ENCODE measurements around the gene SIK3.
"Not testable (repeated sequence)": the region's sequence is repeated elsewhere in the genome, so short reads cannot be mapped to it uniquely, and the experiment has no call there.

Gene SIK3

DNA sequence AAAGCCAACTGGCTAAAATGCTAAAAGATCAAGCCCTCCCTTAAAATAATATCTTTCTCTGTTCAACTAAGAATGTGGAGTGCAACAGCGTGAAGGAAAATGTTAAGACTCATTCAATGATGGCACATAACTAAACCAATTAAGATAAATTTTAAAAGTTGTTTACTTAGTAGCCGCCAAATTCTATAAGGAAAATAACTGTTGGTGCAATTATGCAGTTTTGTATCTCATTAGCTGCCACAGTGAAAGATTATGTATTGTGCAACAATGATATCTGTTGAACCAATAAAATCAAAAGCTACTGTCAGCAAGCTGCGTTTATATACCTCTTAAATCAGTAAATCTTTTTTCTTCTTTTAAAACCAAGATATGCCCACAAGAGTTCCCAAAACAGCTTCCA lies 55.5 kb downstream of the SIK3 start:
- DNase-seq, result no peak

DNA sequence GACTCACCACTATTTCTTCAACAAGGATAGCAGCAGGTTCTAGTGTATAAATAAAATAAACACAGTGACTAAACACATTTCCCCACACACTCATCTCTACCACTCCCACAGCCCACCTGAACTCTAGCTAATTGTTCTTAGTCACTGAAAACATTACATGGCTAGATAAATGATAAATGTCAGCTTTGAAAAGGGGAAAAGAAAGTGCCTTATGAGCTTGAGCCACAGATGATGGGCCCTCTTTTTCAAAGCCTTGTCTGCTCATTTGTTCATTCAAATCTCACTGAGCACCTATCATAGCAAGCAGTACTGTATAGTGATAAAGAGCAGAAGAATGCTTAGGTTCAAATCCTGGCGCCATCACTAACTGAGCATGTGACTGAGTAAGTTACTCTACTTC lies 58.3 kb downstream of the SIK3 start:
- peak; percentile 39 for DNase-seq

DNA sequence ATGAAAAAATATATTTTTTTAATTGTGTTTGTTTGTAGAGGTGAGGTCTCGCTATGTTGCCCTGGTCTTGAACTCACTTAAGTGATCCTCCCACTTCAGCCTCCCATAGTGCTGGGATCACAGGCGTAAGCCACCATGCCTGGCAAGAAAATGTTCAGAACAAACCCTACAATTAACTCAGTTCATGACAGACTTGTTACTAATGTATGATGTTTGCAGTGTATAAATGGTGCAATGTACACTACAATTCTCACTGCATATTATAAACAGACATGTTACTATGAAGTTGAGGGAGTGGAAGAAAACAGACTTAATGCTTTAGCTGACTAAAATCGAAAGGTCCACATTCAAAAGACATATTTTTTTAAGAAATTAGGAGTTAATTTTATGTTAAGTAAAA lies 59.0 kb downstream of the SIK3 start:
- no peak for DNase-seq

DNA sequence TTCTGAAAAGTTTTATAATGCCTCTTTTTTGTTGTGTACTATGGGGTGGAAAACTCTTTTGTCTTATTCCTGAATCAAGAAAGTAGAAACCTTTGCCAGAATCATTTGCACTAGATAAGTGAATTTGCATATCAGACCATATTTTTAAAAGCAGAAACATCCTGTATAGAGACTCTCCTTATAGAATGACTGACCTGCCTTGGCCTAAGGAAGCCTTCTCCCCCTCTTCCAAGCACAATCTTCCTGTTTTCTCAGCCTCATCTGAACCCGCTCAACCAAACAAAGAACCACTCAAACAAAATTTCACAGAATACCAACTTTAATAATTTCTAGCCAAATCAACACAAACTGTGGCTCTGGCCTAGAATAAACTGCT lies 60.3 kb downstream of the SIK3 start:
- no peak for DNase-seq

DNA sequence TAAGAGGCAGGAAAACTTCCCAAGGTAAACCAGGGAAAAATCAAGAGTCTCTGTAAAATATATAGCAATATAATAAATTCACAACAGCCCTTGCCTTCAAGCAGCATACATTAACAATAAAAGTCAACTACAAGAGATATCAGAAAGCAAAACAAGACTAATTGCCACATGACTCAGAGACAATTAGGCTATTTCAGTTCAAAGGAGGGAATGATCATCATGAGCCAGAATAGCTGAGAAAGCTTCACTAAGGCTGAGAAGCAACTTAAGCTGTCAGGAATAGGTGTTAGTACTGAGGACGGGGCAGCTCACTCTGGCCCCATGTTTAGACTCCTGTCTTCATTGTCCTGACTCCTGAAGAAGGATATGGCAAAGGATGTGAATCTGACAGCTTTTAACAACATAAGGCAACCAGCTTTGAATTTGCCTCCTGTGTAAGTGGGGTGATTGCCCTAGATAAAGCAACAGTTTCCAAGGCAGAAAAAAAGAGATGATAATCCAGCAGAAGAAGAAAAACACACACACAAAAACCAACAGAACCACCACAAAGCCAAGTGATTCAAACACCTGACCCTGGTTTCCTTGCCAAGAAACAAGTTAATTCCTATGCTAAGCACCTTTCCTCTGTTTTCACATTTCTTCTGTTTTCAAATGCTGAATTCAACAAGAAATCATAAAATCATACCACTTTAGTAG lies 60.8 kb downstream of the SIK3 start:
- DNase-seq, result no peak

DNA sequence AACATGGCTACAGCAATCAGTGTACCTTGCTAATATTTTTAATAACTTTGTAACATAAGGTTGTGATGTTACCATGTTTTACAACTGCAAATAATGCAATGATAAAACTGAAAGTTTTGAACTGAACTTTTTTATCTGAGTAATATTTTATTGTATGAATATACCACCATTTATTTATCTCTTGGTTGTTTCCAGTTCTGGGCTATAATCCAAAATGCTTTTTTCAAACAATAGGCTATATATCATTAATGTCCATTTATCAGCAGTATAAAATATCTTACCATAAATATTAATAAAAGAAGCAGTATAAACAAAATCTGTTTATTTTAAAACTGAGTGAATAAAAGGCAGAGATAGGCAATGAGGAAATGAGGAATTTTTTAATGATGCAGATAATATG lies 63.3 kb downstream of the SIK3 start:
- DNase-seq, result no peak

DNA sequence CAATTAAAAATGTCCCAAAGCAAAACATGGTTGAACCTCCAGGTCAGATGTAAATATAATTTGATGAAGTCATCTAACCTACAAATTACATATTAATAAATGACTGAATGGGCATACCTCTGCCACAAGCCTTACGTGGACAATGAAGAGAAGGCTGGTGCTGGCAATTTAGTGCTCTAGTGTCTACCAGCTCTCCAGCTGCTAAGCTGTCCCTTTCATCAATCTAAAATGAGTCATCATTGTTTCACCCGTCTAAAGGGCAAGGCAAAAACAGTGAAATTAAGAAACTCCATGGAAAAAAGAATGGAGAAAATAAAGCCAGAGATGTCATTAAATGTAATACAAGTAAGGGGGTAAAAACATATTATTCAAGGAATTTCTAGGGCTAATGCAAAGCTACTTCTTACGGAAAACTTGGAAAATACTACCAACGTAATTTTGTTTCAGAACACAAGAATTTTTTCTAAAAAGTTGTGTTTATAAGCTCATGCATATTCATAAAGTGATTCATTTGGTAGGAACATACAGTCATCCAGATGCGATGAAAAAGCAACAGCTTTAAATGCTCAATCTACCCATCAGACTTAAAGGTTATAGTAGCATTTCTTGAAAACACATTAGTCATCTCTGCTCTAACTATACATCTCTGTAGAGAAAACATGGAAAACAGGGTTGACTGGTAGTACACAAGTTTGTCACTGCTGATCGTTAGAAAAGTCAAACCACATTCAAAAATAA lies 71.5 kb downstream of the SIK3 start:
- peak; percentile 74 for DNase-seq

DNA sequence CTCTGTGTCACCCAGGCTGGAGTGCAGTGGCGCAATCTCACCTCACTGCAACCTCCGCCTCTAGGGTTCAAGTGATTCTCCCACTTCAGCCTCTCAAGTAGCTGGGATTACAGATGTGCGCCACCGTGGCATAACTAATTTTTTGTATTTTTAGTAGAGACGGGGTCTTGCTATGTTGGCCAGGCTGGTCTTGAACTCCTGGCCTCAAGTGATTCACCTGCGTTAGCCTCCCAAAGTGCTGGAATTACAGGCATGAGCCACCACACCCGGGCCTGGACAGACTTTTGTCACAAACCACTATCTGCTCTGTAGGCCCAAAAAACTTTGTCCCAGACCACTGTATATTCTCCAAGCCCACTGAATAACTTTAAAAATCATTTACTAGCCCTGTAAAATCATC lies 74.5 kb downstream of the SIK3 start:
- DNase-seq, result not testable (repeated sequence)

DNA sequence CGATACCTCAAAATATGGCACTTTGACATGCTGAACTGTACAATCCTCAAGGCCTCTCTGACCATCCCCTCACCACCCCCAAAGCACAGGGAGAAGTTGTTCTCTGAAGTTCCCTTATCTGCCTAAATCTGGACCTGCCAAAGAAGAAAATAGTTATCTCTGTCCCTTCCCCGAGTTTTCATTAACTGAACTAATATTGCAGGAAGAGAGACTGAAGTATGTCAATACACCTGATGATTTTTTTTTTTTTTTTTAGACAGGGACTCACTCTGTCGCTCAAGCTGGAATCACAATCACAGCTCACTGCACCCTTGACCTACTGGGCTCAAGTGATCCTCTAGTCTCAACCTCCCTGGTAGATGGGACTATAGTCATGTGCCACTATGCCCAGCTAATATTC lies 75.0 kb downstream of the SIK3 start:
- no peak for DNase-seq

DNA sequence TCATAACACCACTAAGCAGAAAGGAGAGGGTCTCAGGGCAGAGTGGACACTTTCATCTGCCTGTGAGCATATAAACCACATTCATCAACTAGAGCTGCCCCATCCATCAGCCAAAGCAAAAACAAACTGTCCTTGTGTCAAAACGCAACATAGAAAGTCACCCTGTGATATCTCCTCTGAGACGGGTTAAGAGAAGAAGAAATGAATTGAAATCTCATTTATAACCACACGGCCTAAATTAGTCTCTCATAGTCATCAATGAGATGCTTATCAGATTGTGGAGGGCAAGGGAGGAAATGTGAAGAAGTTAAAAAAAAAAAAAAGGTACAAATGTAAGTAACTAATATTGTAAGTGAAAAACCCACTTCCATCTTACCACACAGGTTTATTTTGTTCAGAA lies 75.7 kb downstream of the SIK3 start:
- peak; percentile 81 for DNase-seq

DNA sequence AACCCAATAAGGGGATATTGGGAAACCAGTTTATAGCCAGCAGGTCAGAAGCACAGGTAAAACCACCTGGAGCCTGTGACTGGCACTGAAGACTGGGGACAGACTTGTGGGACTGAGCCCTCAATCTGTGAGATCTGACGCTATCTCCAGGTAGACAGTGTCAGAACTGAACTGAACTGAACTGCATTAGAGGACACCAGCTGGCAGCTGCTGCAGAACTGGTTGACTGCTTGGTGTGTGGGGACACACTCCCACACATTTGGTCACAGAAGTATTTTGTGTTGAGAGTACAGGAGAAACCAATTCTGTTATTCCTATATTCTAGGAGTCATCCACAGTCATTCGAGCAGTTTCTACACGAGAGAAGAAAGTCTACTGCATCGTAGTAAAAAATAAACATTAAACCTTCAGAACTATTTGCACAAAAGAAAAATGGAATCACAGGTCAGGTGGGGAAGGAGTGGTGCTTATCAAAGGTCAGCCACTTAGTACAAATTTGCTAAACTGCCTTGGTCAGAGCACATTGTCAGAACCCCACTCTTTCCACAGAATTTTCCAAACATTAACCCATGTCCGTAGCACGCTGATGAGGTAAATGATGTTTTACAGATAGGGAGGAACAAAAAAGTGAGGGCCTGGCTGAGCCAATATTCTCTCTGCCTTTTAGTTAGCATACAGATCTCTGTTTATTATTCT lies 77.2 kb downstream of the SIK3 start:
- no peak for DNase-seq

DNA sequence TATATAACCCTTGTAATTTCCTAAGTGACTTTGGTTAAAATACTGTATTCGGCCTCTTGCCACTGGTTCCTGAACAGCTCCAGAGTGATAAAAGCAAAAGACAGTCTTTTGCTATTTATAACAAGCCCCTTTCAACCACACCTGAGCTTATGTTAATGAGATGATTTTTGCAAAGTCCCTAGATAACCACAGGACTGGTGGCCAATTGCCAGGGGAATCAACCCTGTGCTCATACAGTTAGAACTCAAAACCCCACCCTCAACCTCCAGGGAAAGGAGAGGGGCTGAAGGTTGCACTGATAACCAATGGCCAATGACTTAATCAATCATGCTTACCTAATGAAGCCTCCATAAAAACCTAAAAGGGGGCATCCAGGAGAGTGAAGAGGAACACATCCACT lies 77.9 kb downstream of the SIK3 start:
- no peak for DNase-seq

DNA sequence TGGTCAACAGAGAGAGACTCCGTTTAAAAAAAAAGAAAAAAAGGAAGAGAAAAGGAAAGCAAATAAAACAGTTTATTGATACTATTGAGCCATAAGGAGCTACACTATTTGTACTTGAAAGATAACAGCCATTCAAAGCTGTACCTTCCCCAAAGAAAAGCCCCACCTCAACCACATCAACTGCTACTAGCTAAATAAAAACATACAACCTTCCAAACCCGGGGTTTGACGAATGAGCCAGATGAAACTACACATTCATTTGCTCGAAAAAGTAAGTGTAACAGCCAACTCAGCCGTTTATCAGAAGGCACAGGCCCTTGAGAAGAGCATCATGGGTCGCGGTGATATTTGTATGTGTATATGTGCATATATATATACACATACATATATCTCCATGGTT lies 78.4 kb downstream of the SIK3 start:
- DNase-seq, result peak; percentile 48

DNA sequence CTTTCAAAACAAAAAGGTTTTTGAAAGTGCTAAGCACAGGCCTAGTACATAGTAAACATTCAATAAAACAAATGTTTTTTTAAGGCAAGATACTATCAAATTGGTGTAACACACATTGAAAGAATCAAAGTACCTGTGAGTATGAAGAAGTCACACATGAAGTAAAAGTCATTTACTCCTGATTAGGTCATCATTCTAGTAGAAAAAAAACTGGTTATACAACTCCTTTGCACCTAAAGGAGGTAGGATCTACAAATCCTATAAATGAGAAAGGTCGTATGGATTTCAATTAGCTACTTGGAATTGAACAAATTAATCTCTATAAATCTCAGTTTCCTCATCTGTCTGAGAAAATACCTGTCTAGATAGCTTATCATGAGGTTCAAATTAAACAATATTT lies 80.8 kb downstream of the SIK3 start:
- no peak for DNase-seq

DNA sequence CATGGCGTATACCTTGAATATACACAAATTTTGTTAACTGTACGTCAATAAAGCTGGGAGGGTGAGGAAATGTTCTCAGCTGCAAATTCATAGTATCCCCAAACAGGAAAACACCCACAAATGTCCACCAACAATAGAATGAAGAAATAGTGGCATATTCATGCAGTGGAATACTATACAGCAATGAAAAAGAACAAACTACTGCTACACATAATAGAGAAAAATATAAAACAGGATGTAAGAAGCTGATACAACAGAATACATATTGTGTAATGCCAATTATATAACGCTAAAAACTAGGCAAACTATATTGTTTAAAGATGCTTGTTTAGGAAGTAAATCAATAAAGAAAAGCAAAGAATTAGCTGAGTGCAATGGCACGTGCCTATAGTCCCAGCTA lies 81.5 kb downstream of the SIK3 start:
- DNase-seq, result no peak

DNA sequence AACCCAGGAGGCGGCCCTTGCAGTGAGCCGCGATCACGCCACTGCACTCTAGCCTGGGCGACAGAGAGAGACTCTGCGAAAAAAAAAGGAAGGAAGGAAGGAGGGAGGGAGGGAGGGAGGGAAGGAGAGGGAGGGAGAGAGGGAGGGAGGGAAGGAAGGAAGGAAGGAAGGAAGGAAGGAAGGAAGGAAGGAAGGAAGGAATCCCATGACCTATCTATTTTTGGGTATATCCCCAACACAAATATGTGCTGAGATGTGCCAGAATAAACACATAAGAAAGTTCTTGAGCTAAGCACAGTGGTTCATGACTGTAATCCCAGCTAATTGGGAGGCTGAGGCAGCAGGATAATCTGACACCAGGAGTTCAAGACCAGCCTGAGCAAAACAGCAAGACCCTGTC lies 82.0 kb downstream of the SIK3 start:
- no peak for DNase-seq

DNA sequence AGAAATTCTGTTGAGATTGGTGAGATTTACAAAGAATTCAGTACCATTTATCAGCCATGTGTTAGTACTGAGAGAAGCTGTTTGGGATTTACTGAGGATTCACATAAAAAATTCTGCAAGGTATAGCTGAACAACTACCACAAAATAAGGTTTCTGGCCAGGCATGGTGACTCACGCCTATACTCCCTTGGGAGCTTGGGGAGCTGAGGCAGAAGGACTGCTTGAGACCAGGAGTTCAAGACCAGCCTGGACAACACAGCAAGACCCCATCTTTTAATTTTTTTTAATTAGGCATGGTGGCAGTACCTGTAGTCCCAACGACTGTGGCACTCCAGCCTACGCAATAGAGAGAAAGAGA lies 86.7 kb downstream of the SIK3 start:
- no peak for DNase-seq

DNA sequence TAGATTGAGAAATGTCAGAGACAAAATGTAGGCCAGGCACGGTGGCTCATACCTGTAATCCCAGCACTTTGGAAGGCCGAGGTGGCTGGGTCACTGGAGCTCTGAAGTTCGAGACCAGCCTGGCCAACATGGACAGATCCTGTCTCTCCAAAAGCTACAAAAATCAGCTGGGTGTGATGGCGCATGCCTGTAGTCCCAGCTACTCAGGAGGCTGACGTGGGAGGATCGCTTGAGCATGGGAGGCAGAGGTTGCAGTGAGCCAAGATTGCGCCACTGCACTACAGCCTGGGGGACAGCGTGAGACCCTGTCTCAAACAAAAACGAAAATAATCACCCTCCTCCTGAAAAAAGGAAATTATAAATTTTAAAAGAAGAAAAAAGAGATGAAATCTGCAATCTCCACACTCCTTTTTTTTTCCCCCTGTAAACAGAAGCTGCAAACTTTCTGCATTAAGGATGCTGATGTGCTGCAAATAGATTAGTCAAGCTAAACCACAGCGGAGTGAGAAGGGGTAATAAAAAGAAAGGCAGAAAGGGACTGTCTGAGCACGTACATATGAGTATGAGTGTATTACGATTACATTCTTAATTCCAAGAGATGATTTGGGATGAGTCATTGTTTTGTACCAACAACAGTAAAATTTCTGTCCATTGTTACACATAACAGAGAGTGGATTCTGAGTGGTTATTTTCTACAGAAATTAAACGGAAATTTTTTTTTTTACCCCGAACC lies 87.3 kb downstream of the SIK3 start:
- peak; percentile 86 for DNase-seq

DNA sequence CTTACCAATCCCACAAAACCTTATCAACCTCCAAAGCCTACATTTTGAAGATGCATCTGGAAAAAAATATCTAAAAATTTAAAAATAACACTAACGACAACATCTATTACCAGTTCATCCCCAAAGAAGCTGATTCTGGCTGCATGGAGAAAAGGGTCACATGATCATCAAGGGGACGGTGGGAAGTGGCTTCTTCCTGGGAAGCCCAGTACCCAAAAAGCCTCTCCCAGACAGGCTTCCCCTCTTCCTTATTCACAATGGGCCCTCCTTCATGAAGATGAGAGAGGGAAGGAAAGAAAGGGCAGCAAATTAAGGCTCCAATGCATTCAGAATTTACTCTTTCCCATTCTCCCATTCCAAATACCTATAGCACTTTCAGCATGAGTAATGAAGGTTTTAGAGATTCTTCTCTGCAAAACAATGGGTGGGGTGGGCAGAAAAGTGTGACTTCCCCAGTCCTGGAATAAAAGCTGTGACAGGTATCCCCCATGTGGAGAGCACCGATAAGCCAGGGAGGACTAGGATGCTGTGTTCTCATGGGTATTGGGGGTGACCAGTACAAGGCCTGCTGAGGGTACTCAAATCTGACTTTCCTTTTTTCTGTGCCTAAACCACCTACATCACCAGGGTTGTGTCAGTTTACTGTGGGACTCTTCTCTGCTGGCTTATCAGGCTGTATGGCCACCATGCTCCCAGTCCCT lies 88.2 kb downstream of the SIK3 start:
- peak; percentile 57 for DNase-seq

DNA sequence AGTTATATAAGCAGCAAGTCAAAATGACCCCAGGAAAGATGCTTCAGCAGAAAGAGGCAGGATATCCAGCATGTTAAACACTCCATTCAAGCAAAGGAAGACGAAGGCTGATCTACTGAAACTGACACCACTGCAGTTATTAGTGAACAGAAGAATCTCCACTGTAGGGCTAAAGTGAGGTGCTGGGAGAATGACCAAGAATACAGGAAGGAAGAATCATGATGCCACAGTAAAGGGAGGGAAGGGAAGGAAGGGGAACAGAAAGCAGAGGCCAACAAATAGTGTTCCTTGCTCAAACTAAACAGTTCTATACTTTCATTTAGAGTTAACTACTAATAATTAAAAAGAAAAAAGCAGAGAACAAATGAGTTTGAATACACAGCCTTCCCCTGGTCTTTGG lies 92.5 kb downstream of the SIK3 start:
- DNase-seq, result no peak

DNA sequence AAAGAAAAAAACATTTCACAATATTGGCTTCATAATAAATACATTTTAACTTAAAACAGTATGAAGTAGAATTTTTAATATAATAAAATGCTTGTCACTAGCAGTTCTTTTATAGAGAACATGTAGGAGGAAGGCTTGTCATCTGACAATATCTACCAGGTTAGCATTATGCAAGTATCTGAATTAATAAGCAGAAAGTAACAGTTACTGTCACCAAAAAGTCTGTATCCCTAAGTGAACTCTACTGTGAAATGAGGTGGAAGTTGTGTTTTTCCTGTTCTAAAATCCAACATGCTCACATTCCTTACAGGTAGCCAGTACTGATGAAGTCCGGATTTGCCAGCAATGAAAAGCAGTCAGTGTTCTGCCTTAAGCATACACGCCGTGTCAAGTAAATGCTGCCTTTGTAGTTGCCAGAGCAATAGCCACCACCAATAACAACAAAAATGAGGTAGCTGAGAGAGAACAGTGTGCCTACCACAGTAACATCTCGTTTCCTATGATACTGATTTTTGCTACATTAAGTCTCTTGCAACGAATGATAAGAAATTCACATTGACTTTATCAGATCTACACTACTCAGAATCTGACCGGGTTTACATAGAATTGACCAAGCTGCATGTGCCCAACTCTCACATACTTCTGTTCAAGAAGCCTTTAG lies 95.5 kb downstream of the SIK3 start:
- DNase-seq, result peak; percentile 71

DNA sequence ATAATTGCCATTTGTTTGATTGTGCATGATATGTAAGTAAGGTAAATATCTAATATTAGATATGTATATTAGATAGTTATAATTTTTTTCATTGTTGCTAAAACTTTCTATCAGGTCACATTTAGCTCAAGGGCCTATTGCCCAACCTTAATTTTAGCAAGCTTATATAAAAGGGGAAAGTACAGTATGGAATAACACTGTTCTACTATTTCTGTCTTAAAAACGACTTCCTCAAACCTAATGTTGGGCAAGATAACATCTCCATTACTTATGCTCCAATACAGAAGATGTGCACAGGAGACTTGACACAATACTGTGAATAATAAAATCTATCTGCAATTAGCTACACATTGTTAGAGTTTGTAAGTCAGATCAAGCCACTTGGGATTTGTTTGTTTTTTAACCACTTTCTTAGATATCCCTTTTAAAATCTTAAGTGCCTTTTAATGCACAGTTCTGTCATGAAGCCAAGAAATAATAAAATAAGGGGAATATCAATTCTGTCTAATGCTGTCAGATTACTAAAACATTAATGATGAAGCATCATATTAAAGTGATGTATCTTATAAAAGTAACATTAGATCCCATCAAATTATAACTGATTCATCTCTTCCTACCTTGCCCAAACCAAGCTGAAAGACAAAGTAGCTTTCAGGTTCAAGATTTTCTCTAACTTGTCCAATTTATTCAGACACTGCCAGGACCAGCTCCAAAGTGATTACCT lies 98.1 kb downstream of the SIK3 start:
- DNase-seq, result no peak

Measured in activated CD4-positive, alpha-beta T cell treated with anti-CD3 and anti-CD28 coated beads, Interleukin-2, Interleukin-6, amounts not matched to agents 100 ng/mL and 50 ng/mL, durations not matched to agents 16 hours and 8 hours (primary cell).